Right atrium auricular region (tissue), 2 donors: Measurements from ENCODE around the gene GNAZ. TPM values are rescaled to one million over a fixed set of nuclear protein-coding genes. Genes with fewer than 3 reads are reported as not detected.
A peak's percentile ranks its signal among the peaks of the same experiment; 100 is the strongest.

Experiments
- DNase-seq: peaks from one replicate; pipeline ENCODE4 v3.0.0-alpha.2; 2019; ENCODE audit warnings: low spot score
- H3K27ac ChIP-seq, 2 donors: fragments of 200-600 bp; sonication (generic); 1 replicate in 1 of 2; 2 replicates in 1 of 2; pipeline ENCODE4 v1.5.1; 2016 to 2019
- H3K27me3 ChIP-seq, 2 donors: fragments of 200-600 bp; sonication (generic); one replicate each; pipeline versions ENCODE4 v1.5.1 to v1.6.0; 2017 to 2019
- H3K36me3 ChIP-seq: fragments of 200-600 bp; sonication (generic); one replicate; pipeline ENCODE4 v1.5.1; 2016
- H3K4me1 ChIP-seq, 2 donors: fragments of 200-600 bp; sonication (generic); one replicate each; pipeline versions ENCODE4 v1.5.1 to v1.6.0; 2017 to 2019
- H3K4me3 ChIP-seq, 2 donors: fragments of 200-600 bp; sonication (generic); 1 replicate in 1 of 2; 2 replicates in 1 of 2; pipeline ENCODE4 v1.5.1; 2017 to 2019; ENCODE audit warnings: mild to moderate bottlenecking in 1 of 2, moderate library complexity in 1 of 2
- H3K9me3 ChIP-seq, 2 donors: fragments of 200-600 bp; sonication (generic); one replicate each; pipeline ENCODE4 v1.5.1; 2019
- CTCF ChIP-seq, 2 donors: fragments of 200-600 bp; sonication (generic); IDR thresholded peaks; one replicate each; pipeline ENCODE4 v1.5.1; 2019; ENCODE audit warnings: antibody characterized with exemption in 2 of 2
- total RNA-seq, 2 donors: library from RNA; depleted of rRNA; stranded (reverse); fragments of >200 nt; gene quantifications; one replicate each; pipeline ENCODE4 v1.1.0, GENCODE V29; 2016

Gene GNAZ
- total RNA-seq, 2 donors from 2014 or later: 1.9 to 3.2 TPM

DNA sequence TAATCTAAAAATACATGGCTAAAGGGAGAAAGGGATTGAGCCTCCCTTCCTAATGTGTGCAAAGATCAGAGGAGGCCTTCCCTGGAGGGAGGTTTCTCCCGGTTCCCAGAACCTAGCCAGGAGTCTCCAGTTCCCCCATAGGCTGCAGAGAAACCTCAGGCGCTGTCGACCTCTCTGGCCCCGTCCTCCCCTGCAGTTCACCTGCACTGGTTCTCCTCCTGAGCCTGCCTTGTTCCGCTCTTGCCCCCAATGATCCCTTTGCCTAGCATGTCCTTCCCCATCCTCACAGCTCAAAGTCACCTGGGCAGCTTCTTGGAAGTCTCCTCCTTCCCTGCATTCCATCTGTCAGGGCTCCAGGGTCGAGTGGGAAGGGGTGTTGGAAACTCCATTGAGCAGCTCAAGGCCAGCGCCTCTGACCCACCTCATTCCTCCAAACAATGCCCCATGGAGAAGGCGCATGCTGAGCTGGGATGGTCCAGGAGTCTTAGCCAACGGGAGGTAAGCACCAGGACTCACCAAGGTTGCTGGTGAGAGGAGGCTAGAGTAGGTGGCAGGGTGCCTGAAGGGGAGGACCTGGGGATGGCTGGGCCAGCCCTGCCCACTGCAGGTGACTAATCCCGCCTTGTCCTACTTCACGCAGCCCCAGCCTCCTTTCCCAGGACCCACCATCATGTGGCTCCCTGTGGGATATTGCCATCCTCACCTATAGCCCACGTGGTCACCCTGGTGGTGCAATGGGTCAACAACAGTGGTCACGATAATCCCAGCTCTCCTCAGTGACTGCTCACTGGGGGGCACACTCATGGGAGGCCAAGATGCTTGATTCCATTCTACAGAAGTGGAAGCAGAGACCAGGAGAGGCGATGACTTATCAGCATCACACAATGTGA is 56.1 kb downstream of the GNAZ start:
- Histone ChIP-seq H3K9me3 (no peaks in the 10 kb centered on the region), H3K4me1 (no peaks in the 10 kb centered on the region), H3K36me3 (no peaks in the 10 kb centered on the region), H3K4me3 (no peak overlapping the region), H3K27me3 (no peaks in the 10 kb centered on the region), H3K27ac (no peak overlapping the region)
- no peak for DNase-seq
- no peak for TF ChIP-seq CTCF (IDR thresholded peaks at IDR 0.05)

DNA sequence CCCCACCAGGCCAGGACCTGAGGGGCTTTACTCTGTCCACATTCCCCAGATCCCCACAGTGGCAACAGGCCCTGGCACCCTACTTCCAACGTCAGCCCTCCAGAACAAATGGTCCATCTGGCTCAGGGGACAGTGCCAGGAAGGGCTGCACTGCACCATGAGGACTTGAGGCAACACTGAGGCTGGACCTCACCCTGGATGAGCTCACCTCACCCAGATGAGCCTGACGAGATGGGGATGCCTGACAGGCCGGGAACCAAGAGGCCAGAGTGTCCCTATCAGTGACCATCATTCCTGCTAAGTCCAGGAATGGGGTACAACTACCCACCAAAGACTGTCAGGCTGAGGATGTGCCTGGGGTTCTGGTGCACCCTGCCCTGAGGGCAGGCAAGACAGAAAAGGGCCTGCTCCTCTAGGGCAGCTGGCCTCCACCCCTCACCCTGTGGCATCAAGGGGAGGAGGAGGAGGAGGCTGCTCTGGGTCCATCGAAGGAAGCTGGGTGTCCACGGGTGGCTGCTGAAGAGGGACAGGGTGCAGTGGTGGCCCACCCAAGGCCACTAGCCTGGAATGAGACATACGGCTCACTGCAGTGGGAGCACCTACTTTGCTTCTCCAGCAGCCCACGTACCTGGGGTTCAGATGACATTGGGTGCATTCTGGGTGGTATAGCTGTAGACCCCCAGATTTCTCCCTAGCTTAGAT is 56.9 kb downstream of the GNAZ start:
- H3K4me3 ChIP-seq: no peak overlapping the region
- no peaks in the 10 kb centered on the region for H3K4me1 ChIP-seq
- no peaks in the 10 kb centered on the region for H3K27me3 ChIP-seq
- H3K36me3 ChIP-seq: no peaks in the 10 kb centered on the region
- no peaks in the 10 kb centered on the region for H3K9me3 ChIP-seq
- no peak for TF ChIP-seq CTCF (IDR thresholded peaks at IDR 0.05)
- no peak overlapping the region for H3K27ac ChIP-seq
- DNase-seq: no peak

GRCh38 chr22:23127788-23128187 is 57.5 kb downstream of the GNAZ start:
- no peaks in the 10 kb centered on the region for H3K4me1 ChIP-seq
- TF ChIP-seq CTCF (IDR thresholded peaks at IDR 0.05): no peak
- H3K9me3 ChIP-seq: no peaks in the 10 kb centered on the region
- no peak overlapping the region for H3K4me3 ChIP-seq
- no peaks in the 10 kb centered on the region for H3K36me3 ChIP-seq
- no peak overlapping the region for H3K27ac ChIP-seq
- no peaks in the 10 kb centered on the region for H3K27me3 ChIP-seq
- no peak for DNase-seq

DNA sequence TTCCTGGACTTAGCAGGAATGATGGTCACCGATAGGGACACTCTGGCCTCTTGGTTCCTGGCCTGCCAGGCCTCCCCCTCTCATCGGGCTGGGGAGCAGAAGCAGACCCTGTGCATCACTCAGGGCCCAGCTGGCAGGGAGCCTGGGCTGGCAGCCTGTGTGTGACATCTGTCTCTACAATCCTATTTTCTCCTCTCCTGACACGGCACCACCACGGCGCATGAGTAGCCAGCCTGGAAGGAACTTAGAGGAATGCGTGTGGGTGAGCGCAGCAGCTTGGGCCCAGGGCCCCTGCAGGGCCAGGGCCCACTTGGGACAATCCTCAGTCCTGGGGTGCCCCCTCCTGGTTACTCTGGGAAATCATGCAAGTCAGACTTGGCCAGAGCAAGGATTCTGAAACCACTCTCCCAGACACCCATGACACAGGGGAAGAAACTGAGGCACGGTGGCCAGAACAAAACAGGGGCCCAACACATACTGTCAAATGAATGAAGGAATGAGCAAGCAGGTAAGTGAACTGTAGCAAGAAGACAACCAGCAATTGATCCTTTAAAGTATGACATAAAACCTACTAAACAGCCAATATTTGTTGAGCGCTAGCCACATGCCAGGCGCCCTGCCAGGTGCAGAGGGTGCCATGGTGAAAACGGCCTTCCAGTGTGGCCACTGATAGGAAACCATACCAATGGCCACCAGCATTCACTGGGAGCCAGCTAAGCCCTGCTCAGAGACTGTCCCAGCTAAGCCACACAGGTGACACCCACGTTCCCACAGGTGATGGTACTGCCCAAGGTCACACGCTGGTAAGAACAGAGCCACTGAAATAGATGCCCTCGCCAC is 58.2 kb downstream of the GNAZ start:
- H3K4me3 ChIP-seq: no peak overlapping the region
- DNase-seq: peak; percentile 76
- TF ChIP-seq CTCF (IDR thresholded peaks at IDR 0.05): peak; percentile 43 to 85
- no peaks in the 10 kb centered on the region for H3K36me3 ChIP-seq
- H3K27ac ChIP-seq: no peak overlapping the region
- no peaks in the 10 kb centered on the region for H3K27me3 ChIP-seq
- H3K9me3 ChIP-seq: no peaks in the 10 kb centered on the region
- H3K4me1 ChIP-seq: no peaks in the 10 kb centered on the region

DNA sequence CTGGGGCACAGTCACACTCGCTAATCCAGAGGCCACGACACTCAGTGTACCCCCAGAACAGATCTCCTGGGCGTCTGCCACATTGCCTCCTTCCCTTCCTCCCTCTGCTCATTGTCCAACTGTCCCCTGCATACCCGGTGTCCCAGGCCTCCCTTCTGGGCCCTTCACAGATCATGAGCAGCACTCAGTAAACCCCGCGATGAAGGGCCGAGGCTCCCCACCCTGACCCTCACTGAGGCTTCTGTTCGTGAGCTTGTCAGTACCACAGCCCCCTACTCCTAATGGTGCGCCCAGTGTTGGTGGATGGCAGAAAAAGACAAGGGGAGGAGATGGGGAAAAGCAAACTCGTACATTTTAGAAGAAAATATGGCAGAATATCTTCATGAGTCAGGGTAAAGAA is 58.8 kb downstream of the GNAZ start:
- Histone ChIP-seq H3K4me3 (no peak overlapping the region), H3K27ac (no peak overlapping the region), H3K9me3 (no peaks in the 10 kb centered on the region), H3K4me1 (no peaks in the 10 kb centered on the region), H3K36me3 (no peaks in the 10 kb centered on the region), H3K27me3 (no peaks in the 10 kb centered on the region)
- DNase-seq: no peak
- TF ChIP-seq CTCF (IDR thresholded peaks at IDR 0.05): no peak
